ENCODE data around the gene DDX51.

Gene DDX51

DNA sequence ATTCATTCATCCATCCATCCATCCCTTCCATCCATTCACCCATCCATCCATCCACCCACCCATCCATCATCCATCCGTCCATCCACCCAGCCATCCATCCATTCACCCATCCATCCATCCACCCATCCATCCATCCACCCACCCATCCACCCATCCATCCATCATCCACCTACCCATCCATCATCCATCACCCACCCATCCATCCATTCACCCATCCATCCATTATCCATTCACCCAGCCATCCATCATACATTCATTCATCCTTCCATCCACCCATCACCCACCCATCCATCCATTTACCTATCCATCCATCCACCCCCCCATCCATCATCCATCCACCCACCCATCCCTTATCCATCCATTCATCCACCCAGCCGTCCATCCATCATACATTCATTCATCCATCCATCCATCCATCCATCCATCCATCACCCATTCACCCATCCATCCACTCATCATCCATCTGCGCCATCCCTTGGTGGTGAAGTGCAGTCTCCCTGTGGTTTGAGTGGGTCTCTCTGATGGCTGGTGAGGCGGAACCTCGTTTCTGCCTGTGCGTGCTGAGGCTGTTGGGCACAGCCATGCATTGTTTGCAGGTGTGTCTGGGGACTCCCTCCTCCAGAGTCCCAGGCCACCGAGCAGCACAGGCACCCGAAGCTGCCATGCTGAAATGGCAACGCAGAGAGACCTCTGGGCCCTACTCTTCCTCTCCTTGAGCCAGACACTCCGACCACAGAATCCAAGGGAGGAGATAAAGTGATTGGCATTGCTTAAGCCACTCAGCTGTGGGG, 22.9 kb upstream of the DDX51 start:
- no peak for DNase-seq (ENCODE audit: low read depth)

DNA sequence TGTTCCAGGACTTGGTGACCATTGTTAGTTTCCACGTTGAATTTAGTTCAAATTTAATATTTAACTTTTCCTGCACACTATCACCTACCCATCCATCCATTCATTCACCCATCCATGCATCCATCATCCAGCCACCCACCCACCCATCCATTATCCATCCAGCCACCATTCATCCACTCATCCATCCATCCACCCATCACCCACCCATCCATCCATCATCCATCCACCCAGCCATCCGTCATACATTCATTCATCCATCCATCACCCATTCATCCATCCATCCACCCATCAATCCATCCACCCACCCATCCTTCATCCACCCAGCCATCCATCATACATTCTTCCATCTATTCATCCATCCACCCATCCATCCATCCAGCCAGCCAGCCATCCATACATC, 22.0 kb upstream of the DDX51 start:
- DNase-seq (ENCODE audit: low read depth) = no peak

DNA sequence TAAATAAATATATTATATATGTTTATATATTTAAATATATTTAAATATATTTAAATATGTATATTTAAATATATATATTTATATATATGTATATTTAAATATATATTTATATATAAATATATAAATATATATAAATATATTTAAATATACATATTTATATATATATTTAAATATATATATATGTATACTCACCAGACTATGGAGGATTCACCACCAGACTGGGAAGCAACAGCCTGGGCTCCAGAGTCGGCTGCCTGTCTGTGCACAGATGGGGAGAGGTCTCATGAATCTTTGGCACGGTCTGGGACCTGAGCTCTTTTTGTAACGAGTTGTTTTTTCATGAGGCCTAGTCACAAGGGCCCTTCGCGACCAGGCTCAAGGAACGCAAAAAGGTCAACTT, 21.5 kb upstream of the DDX51 start:
- DNase-seq (ENCODE audit: low read depth) = no peak

DNA sequence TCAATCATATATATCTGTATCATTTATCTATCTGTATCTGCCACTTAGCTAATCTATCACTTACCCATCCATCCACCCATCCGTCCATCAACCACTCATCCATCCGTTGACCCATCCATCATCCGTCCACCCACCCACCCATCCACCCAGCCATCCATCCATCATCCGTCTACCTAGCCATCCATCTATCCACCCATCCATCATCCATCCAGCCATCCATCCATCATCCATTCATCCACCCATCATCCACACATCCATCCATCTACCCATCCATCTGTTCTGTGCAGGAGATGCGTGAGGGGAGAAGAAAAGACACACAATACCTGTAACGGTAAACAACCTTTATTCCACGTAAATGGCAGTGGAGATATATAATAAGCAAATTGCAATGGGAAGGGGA, 20.3 kb upstream of the DDX51 start:
- DNase-seq (ENCODE audit: low read depth) = no peak

DNA sequence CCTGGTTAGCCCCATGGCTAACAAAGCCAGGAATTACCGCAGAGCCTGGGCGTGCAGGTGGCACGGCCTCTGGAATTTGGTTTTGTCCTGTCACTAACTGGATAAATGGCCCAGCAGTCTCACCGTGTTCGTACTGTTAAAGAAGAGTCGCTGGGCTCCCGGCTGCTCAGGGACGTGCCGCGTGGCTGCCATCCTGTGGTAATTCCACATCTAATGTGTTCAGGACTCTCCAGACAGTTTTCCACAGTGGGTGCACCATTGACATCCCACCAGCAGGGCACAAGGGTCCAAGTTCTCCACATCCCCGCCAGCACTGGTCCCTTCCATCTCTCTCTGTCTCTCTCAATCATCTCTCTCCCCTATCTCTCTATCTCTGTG, 19.8 kb upstream of the DDX51 start:
- no peak for DNase-seq (ENCODE audit: low read depth)

DNA sequence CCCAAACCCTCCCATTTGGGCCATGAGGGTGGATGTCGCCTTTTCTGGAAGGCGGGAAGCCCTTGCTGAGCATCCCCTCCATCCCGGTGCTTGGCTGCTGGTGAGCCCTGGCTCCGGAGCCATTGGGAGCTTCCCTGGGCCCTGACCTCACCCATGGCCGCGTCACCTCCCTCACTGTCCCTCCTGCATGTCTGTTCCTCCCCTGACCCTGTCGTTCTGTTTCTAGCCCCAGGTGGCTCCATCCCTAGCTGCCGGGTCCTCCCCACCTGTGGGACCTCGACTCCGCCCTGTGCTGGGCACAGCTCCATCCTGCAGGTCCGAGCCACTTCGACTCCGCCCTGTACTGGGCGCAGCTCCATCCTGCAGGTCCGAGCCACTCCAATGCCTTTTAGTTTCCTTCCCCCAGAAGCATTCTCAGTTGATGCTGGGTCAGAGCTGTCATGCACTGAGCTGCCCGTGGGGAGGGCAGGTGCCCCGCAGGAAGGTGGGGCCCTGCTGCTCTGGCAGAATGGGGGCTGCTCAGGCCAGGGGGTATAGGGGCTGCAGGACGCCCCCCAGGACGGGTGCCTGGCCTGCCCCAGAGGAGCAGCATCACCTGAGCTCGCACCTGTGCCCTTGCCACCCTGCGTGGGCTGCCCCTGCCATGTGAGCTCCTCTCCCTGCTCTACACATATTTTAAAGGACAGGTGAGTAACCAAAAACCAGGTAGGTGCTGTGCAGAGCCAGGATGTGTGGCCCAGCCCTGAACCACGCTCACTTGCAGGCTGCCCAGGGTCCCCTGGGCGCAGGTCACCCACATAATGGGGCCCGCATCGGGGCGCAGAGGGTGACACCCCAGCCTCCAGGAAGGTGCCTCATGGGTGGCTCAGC, 19.2 kb upstream of the DDX51 start:
- no peak for DNase-seq (ENCODE audit: low read depth)

DNA sequence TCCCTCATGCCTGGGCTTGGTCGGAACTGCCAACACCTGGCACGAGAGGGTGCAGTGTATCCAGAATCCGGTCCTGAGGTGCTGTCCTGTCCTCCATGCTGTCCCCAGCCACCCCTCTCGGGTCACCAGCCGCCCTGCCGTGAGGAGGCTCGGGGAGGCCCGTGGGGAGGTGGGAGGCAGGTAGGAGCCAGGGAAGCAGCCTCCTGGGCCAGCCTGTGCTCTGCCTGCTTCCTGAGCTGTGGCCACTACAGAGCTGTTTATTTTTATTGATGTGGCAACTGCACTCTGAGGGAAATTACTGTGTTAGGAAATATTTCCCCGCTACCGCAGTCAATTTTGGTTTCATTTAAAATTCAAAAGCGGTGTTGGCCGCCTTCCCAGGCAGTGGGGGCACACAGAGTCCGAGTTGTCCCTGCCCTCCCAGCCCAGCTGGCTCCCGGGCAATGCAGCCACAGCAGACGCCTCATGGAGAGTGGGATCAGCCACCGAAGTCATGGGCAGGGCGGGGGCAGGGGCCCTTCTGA, 18.5 kb upstream of the DDX51 start:
- DNase-seq (ENCODE audit: low read depth) = no peak

DNA sequence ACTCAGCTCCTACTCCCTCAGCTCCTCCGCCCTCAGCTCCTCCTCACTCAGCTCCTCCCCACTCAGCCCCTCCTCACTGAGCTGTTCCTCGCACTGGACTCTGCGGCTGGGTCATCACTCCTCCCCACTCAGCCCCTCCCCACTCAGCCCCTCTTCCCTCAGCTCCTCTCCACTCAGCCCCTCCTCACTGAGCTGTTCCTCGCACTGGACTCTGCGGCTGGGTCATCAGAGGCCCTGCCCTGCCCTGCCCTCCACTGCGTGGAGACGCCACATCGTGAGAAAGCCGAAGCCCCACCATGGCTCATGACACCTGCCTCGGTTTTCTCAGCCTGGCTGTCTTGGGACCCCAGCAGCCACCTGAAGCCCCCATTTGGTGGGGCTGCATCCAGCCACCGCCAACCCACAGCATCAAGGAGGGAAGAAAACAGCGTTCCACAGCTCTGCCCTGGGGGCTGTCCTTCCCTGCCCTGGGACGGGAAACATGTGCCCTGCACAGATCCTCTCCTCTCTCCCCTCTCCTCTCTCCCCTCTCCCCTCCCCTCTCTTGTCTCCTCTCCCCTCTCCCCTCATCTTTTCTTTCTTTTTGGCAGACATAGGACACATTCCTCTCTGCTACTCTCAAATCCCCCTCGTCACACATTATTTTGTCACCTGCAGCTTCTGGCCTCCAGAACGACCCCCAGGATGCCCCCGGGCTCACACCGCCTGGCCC, 17.8 kb upstream of the DDX51 start:
- DNase-seq (ENCODE audit: low read depth) = no peak

DNA sequence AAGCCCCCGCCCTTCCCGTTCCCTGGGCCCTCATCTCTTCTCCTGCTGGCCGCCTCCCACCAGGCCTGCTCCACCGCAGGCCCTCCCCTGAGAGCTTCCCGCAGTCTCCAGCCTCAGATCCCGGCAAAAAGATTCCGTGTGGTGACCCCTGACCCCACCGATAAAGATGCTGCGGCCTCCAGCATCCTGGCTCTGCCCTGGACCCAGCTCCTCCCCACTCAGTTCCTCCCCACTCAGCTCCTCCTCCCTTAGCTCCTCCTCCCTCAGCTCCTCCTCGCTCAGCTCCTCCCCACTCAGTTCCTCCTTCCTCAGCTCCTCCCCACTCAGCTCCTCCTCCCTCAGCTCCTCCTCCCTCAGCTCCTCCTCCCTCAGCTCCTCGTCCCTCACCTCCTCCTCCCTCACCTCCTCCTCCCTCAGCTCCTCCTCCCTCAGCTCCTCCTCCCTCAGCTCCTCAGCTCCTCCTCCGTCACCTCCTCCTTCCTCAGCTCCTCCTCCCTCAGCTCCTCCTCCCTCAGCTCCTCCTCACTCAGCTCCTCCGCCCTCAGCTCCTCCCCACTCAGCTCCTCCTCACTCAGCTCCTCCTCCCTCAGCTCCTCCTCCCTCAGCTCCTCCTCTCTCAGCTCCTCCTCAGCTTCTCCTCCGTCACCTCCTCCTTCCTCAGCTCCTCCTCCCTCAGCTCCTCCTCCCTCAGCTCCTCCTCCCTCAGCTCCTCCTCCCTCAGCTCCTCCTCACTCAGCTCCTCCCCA, 17.1 kb upstream of the DDX51 start:
- no peak for DNase-seq (ENCODE audit: low read depth)

DNA sequence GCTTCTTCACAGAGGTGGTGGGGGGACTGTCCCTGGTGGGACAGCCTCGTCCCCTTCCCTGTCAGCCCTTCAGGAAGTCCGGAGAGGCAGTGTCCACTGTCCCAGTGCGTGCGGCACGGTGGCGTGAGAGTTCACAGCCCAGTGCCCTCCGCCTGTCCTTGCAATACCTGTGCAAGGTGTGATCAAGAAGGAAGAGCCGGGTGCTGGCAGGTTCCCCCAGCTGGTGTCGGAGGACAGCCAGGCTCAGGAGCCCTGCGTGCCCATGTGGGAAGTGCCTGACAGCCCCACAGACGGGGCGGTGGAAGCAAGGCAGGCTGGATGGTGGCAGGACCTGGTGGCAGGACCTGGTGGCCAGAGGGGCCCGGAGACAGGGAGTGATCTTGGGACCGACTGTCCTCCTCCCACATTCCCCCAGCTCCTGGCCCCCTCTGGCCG, 16.5 kb upstream of the DDX51 start:
- no peak for DNase-seq (ENCODE audit: low read depth)

DNA sequence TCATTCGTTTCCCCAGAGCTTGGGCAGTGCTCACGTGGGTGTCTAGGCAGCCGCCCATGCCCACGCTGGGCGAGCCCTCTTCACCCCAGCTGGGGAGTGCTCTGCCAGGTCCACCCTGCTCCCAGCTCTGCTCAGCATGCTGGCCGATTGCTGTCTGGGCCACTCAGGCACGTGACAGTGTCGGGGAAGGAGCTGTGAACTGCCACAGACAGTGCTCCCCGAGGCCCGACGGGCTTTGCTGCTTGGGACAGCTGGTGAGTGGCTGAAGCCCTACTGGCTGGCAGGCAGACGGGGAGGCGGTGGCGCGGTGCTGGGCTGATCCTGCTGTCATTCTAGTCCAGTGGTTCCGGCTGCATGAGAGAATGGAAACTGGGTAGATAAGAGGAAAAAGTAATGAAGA, 15.9 kb upstream of the DDX51 start:
- no peak for DNase-seq (ENCODE audit: low read depth)

DNA sequence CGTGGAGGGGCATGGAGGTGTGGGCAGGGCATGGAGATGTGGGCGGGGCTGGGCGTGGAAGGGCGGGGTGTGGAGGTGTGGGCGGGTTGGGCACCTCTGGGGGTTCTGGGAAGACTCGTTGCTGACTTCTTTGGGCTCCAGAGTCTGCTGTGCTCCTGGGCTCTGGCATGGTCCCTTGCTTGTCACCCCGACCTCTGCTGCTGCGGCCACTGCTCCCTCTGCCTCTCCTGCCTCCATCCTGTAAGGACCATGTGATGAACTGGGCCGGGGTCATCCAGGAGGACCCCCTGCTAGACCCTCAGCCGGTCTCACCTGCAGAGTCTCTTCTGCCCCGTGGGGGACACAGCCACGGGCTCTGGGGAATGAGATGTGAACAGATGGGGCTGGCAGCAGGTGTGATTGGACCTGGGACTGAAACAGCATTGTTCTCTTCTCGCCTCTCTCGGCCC, 15.5 kb upstream of the DDX51 start:
- no peak for DNase-seq (ENCODE audit: low read depth)

DNA sequence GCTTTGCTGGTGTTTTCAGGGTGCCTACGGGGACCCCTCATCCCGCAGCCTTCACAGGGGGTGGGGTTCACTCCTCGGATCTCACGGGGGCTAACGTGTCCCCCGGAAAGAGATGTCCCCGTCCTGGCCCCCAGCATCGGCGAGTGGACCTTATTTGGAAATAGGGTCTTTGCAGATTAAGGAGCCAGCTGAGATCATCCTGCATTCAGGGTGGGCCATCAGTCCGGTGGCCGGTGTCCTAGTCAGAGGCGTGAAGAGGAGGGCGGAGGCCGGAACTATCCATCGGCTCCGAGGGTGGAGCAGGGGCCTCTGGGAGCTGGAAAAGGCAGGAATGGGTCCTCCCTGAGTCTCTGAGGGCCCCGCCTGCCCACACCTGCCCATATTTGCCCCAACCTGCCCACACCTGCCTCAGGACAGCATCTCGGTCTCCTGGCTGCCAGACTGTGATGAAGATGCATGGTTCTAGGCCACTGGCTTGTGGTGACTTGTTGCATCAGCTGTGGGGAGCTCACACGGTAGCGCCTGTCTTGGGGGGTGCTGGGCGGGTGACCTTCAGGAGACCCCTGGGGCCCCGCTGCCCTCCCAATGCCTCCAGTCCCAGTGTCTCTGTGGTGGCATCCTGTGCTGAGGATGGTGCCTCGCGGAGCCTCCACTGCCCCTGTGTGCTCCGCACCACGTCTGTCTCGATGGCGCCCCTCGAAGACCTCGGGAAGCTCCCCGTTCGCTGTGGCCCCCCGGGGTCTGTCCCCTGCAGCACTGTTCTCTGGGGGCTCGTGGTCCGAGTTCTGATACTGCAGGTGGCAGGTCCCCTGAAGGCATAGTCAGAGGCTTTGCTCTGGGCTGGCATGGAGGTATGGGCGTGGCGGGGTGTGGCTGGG, 14.8 kb upstream of the DDX51 start:
- DNase-seq (ENCODE audit: low read depth) = no peak

DNA sequence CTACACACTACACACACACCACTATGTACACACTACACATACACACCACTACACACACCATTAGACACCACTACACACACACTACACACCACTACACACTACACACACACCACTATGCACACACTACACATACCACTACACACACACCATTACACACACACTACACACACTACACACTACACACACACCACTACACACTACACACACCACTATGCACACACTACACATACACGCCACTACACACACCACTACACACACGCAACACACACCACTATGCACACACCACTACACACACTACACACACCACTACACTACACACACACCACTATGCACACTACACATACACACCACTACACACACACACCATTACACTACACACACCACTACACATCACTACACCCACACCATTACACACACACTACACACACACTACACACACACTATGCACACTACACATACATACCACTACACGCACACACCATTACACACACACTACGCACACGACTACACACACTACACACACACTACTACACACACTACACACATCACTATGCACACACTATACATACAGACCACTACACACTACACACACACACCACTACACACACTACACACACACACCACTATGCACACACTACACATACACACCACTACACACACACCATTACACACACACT, 13.8 kb upstream of the DDX51 start:
- DNase-seq (ENCODE audit: low read depth) = no peak

DNA sequence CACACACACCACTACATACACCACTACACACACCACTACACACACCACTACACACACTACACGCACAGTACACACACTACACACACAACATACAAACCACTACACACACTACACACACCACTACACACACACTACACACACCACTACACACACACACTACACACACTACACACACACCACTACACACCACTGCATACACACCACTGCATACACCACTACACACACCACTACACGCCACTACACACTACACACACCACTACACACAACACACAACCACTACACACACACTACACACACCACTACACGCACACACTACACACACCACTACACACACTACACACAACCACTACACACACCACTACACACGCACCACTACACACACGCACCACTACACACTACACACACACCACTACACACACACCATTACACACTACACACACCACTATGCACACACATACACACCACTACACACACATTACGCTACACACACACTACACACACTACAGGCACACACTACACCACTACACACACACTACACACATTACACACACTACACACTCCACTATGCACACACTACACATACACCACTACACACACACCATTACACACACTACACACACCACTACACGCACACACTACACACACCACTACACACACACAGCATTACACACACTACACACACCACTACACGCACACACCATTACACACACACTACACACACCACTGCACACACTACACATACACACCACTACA, 12.6 kb upstream of the DDX51 start:
- no peak for DNase-seq (ENCODE audit: low read depth)

DNA sequence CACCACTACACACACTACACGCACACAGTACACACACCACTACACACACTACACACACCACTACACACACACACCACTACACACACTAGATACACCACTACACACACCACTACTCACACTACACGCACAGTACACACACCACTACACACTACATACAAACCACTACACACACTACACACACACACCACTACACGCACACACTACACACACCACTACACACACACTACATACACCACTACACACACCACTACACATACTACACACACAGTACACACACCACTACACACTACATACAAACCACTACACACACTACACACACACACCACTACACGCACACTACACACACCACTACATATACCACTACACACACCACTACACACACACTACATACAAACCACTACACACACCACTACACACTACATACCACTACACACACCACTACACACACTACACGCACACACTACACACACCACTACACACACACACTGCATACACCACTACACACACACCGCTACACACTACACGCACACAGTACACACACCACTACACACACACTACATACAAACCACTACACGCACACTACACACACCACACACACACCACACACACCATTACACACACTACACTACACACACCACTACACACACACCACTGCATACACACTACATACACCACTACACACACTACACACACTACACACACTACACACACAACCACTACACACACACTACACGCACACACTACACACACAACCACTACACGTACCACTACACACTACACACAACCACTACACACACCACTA, 11.9 kb upstream of the DDX51 start:
- DNase-seq (ENCODE audit: low read depth) = no peak

DNA sequence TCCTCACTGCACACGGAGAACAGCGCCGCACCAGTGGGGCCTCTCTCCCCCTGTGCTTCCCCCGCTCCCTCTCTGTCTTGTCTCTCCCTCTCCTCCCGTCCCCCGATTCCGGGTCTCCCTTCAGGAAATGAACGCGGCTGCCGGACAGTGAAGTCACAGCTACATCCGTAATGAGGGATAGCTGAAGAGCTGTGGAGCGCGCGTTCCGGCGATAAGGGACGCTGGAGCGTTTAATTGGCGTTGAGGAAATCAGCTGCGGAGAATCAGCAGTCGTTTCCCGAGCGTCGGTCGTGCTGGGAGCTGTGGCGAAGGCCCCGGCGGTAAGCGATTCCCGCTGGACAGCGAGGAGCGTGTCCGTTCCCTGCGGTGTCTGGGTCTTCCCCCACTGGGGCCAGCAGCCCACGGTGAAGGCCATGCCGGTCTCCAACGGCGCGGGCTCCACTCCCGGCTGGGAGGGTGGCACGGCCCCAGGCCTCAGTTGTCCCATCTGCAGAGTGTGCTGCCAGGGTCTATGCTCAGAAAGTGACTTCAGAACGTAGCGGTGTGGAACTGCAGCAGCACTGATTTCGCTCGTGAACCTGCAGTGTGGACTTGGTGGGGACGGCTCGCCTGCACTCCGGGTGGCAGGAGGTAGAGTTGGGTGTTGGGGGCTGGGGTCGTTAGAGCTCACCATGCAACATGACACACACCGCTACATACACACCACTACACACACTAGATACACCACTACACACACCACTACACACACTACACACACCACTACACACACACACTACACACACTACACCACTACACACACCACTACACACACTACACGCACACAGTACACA, 11.0 kb upstream of the DDX51 start:
- no peak for DNase-seq (ENCODE audit: low read depth)

DNA sequence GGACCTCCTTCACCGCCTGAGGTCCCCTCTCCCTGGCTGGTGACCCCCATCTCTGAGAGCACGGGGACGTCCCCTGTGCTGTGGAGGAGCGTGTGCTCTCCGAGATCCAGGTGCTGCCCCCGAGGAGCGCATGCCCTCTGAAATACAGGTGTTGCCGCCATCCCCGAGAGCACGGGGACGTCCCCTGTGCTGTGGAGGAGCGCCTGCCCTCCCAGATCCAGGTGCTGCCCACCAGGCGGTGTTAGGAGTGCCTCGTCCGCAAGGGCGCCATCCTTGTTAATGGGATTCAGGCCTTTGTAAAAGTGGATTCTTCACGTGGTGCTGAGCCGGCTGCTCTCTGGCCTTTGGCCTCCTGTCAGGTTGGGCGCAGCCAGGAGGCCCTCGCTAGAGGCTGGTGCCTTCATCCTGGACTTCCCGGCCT, 10.2 kb upstream of the DDX51 start:
- DNase-seq (ENCODE audit: low read depth) = no peak
